RWPE2 (cell line): ENCODE measurements around the gene ANAPC10.

Source experiments
- ATAC-seq: fragments of 200-7000 bp; cut with Tn5 transposase; 3 replicates; pipeline ENCODE4 v1.9.1; 2021; ENCODE audit warnings: low read depth
- DNase-seq: peaks from one replicate; pipeline ENCODE4 v3.0.0-alpha.2; 2020; ENCODE audit warnings: low spot score
- H3K27ac ChIP-seq: fragments of 450-650 bp; 2 replicates; pipeline ENCODE4 v1.5.1; 2017; ENCODE audit warnings: mild to moderate bottlenecking; ENCODE audit not compliant: poor library complexity, severe bottlenecking
- H3K27me3 ChIP-seq: fragments of 250-450 bp; sonication (Bioruptor Pico); 2 replicates; pipeline ENCODE4 v1.5.1; 2021; ENCODE audit warnings: mild to moderate bottlenecking, moderate library complexity; ENCODE audit not compliant: insufficient read depth, poor library complexity, severe bottlenecking
- H3K36me3 ChIP-seq: fragments of 250-450 bp; sonication (Bioruptor Pico); 2 replicates; pipeline ENCODE4 v1.5.1; 2020; ENCODE audit warnings: low read depth, mild to moderate bottlenecking, moderate library complexity
- H3K4me1 ChIP-seq: fragments of 250-450 bp; sonication (Bioruptor Pico); 2 replicates; pipeline ENCODE4 v1.5.1; 2021; ENCODE audit warnings: mild to moderate bottlenecking, moderate library complexity; ENCODE audit not compliant: insufficient read depth, poor library complexity, severe bottlenecking
- H3K4me3 ChIP-seq: fragments of 250-450 bp; sonication (Bioruptor Pico); 2 replicates; pipeline ENCODE4 v1.5.1; 2021; ENCODE audit warnings: mild to moderate bottlenecking, moderate library complexity; ENCODE audit not compliant: severe bottlenecking
- H3K9me3 ChIP-seq: fragments of 250-450 bp; sonication (Bioruptor Pico); 2 replicates; pipeline ENCODE4 v1.5.1; 2021; ENCODE audit warnings: mild to moderate bottlenecking, moderate library complexity; ENCODE audit not compliant: severe bottlenecking
- CTCF ChIP-seq: fragments of 450-650 bp; IDR thresholded peaks from one replicate; pipeline ENCODE4 v1.5.1; 2017; ENCODE audit warnings: mild to moderate bottlenecking, moderate library complexity; ENCODE audit not compliant: poor library complexity, severe bottlenecking

Gene ANAPC10

GRCh38 chr4:145102619-145103018 lies 4.6 kb upstream of the ANAPC10 start:
- ATAC-seq: no peak
- Histone ChIP-seq H3K27ac (no peak overlapping the region), H3K4me3 (no peak overlapping the region), H3K4me1 (peaks cover 13% of the 10 kb centered on the region), H3K36me3 (peaks cover 82% of the 10 kb centered on the region), H3K27me3 (no peaks in the 10 kb centered on the region), H3K9me3 (no peaks in the 10 kb centered on the region)
- DNase-seq: no peak
- no peak for TF ChIP-seq CTCF

GRCh38 chr4:145101091-145101490 lies 3.1 kb upstream of the ANAPC10 start:
- no peak for TF ChIP-seq CTCF
- Histone ChIP-seq H3K9me3 (no peaks in the 10 kb centered on the region), H3K27me3 (no peaks in the 10 kb centered on the region), H3K4me3 (no peak overlapping the region), H3K36me3 (peaks cover 68% of the 10 kb centered on the region), H3K4me1 (peaks cover 13% of the 10 kb centered on the region), H3K27ac (no peak overlapping the region)
- DNase-seq: no peak
- no peak for ATAC-seq

GRCh38 chr4:145099653-145100052 lies 1.7 kb upstream of the ANAPC10 start:
- ATAC-seq: no peak
- no peak overlapping the region for H3K27ac ChIP-seq
- DNase-seq: no peak

GRCh38 chr4:145098675-145099037 lies 660 bp upstream of the ANAPC10 start:
- H3K27me3 ChIP-seq: no peaks in the 10 kb centered on the region
- peak overlapping the region; percentile 85 for H3K4me3 ChIP-seq
- H3K36me3 ChIP-seq: peaks cover 70% of the 10 kb centered on the region
- peak; percentile 44 for ATAC-seq
- no peak for TF ChIP-seq CTCF
- peaks cover 13% of the 10 kb centered on the region for H3K4me1 ChIP-seq
- H3K9me3 ChIP-seq: peaks cover under 1% of the 10 kb centered on the region
- no peak for DNase-seq
- H3K27ac ChIP-seq: peak overlapping the region; percentile 72

More at GRCh38 chr4:145099653-145100052, 1.7 kb upstream of the ANAPC10 start:
- peaks cover 13% of the 10 kb centered on the region for H3K4me1 ChIP-seq
- H3K36me3 ChIP-seq: peaks cover 68% of the 10 kb centered on the region
- no peaks in the 10 kb centered on the region for H3K9me3 ChIP-seq
- TF ChIP-seq CTCF: no peak
- peak overlapping the region; percentile 85 for H3K4me3 ChIP-seq
- H3K27me3 ChIP-seq: no peaks in the 10 kb centered on the region

GRCh38 chr4:145097331-145097820 lies 620 bp downstream of the ANAPC10 start:
- peaks cover 13% of the 10 kb centered on the region for H3K4me1 ChIP-seq
- peaks cover 72% of the 10 kb centered on the region for H3K36me3 ChIP-seq
- no peaks in the 10 kb centered on the region for H3K27me3 ChIP-seq
- TF ChIP-seq CTCF: no peak
- H3K9me3 ChIP-seq: peaks cover 3% of the 10 kb centered on the region
- H3K4me3 ChIP-seq: peak overlapping the region; percentile 85
- DNase-seq (no peak), ATAC-seq (no peak)
- peak overlapping the region; percentile 72 for H3K27ac ChIP-seq
